Calu3 (cell line): Measurements from ENCODE around the gene IL1RAPL2. TPM values are rescaled to one million over a fixed set of nuclear protein-coding genes. Genes with fewer than 3 reads are reported as not detected.
A peak's percentile ranks its signal among the peaks of the same experiment; 100 is the strongest.

Experiments used
- BruUV-seq: library from RNA; stranded (reverse); fragments of 400-500 nt; replicated peaks from 2 replicates; lab custom pipeline; 2021; lab: Mats Ljungman, UMichigan
- CTCF ChIA-PET: fragments of 300-600 bp; sonication (Branson Sonifier 250); formaldehyde crosslinking; loops from one replicate; lab custom pipeline; 2022; ENCODE audit warnings: antibody characterized with exemption; lab: Charles Lee
- DNase-seq: peaks from one replicate; pipeline ENCODE4 v3.0.0; 2022
- H3K27ac Mint-ChIP-seq: one replicate; pipeline ENCODE4 v1.8.0; 2022; ENCODE audit warnings: mixed read lengths; ENCODE audit not compliant: unreplicated experiment
- H3K27me3 Mint-ChIP-seq: one replicate; pipeline ENCODE4 v1.8.0; 2022; ENCODE audit warnings: mixed read lengths; ENCODE audit not compliant: unreplicated experiment
- H3K36me3 Mint-ChIP-seq: one replicate; pipeline ENCODE4 v1.8.0; 2022; ENCODE audit warnings: mild to moderate bottlenecking, moderate library complexity, mixed read lengths; ENCODE audit not compliant: insufficient read depth, unreplicated experiment
- H3K4me1 Mint-ChIP-seq: one replicate; pipeline ENCODE4 v1.8.0; 2022; ENCODE audit warnings: mild to moderate bottlenecking, low read depth, mixed read lengths; ENCODE audit not compliant: unreplicated experiment
- H3K4me3 Mint-ChIP-seq: one replicate; pipeline ENCODE4 v1.8.0; 2022; ENCODE audit warnings: mild to moderate bottlenecking, low read depth, moderate library complexity, mixed read lengths; ENCODE audit not compliant: unreplicated experiment
- H3K9me3 Mint-ChIP-seq: one replicate; pipeline ENCODE4 v1.8.0; 2022; ENCODE audit warnings: low read depth, mixed read lengths; ENCODE audit not compliant: unreplicated experiment
- CTCF ChIP-seq: fragments of 200-600 bp; IDR thresholded peaks from one replicate; pipeline ENCODE4 v1.8.0; 2022; ENCODE audit warnings: antibody characterized with exemption; ENCODE audit not compliant: unreplicated experiment
- intact Hi-C: fragments of 100-400 bp; cut with micrococcal nuclease; formaldehyde crosslinking; loops from one replicate; pipeline ENCODE4 v1.10.0; 2022; ENCODE audit not compliant: unreplicated experiment
- total RNA-seq: library from RNA; stranded (reverse); gene quantifications from 2 replicates; pipeline ENCODE4 v1.2.3, GENCODE V29; 2022

The IL1RAPL2 gene
- total RNA-seq, 1 experiment from 2014 or later, result not detected

GRCh38 chrX:104567506-104567905, 1.5 kb downstream of the IL1RAPL2 start:
- no peak for TF ChIP-seq CTCF
- BruUV-seq, result no TSS peak
- Mint-ChIP-seq H3K9me3 (no peaks in the 10 kb centered on the region), H3K4me3 (peak overlapping the region; percentile 76), H3K36me3 (peaks cover 5% of the 10 kb centered on the region), H3K4me1 (no peaks in the 10 kb centered on the region), H3K27me3 (peaks cover 84% of the 10 kb centered on the region), H3K27ac (no peak overlapping the region)
- no peak for DNase-seq
- CTCF ChIA-PET, result no interaction called here
- intact Hi-C loops, result loop anchor here (2.0 to 10.0 kb wide), 3 partner anchors 100 to 355 kb away; no protein-coding TSS in a partner anchor

GRCh38 chrX:104568304-104568915, 2.4 kb downstream of the IL1RAPL2 start:
- Mint-ChIP-seq H3K27me3 (peaks cover 83% of the 10 kb centered on the region), H3K4me1 (no peaks in the 10 kb centered on the region), H3K27ac (no peak overlapping the region), H3K4me3 (no peak overlapping the region), H3K36me3 (peaks cover 5% of the 10 kb centered on the region), H3K9me3 (no peaks in the 10 kb centered on the region)
- no TSS peak for BruUV-seq
- intact Hi-C loops, result loop anchor here (5.0 to 10.0 kb wide), 2 partner anchors 99 to 254 kb away; no protein-coding TSS in a partner anchor
- no peak for DNase-seq
- no peak for TF ChIP-seq CTCF
- CTCF ChIA-PET, result no interaction called here

GRCh38 chrX:104618106-104618895, 52.3 kb downstream of the IL1RAPL2 start:
- H3K27ac Mint-ChIP-seq, result no peak overlapping the region

GRCh38 chrX:104621781-104622180, 55.8 kb downstream of the IL1RAPL2 start:
- no peaks in the 10 kb centered on the region for H3K36me3 Mint-ChIP-seq

More at GRCh38 chrX:104618106-104618895, 52.3 kb downstream of the IL1RAPL2 start:
- no peaks in the 10 kb centered on the region for H3K9me3 Mint-ChIP-seq
- no peaks in the 10 kb centered on the region for H3K4me1 Mint-ChIP-seq
- intact Hi-C loops, result no loop called here
- H3K36me3 Mint-ChIP-seq, result no peaks in the 10 kb centered on the region
- TF ChIP-seq CTCF, result no peak
- no peaks in the 10 kb centered on the region for H3K27me3 Mint-ChIP-seq
- BruUV-seq, result no TSS peak
- DNase-seq, result peak; percentile 4
- no peak overlapping the region for H3K4me3 Mint-ChIP-seq
- CTCF ChIA-PET, result no interaction called here

More at GRCh38 chrX:104621781-104622180, 55.8 kb downstream of the IL1RAPL2 start:
- no peaks in the 10 kb centered on the region for H3K4me1 Mint-ChIP-seq
- DNase-seq, result no peak
- H3K9me3 Mint-ChIP-seq, result no peaks in the 10 kb centered on the region
- no TSS peak for BruUV-seq
- TF ChIP-seq CTCF, result no peak
- CTCF ChIA-PET, result no interaction called here
- H3K27me3 Mint-ChIP-seq, result no peaks in the 10 kb centered on the region
- intact Hi-C loops, result no loop called here
- H3K27ac Mint-ChIP-seq, result no peak overlapping the region
- H3K4me3 Mint-ChIP-seq, result no peak overlapping the region
